Measurements from ENCODE around the gene PQBP1. TPM values are rescaled to one million over a fixed set of nuclear protein-coding genes. Genes with fewer than 3 reads are reported as not detected.

PQBP1 gene
- total and polyA plus RNA-seq, 8 donors: 4.7 to 148 (median 92.7) TPM

DNA sequence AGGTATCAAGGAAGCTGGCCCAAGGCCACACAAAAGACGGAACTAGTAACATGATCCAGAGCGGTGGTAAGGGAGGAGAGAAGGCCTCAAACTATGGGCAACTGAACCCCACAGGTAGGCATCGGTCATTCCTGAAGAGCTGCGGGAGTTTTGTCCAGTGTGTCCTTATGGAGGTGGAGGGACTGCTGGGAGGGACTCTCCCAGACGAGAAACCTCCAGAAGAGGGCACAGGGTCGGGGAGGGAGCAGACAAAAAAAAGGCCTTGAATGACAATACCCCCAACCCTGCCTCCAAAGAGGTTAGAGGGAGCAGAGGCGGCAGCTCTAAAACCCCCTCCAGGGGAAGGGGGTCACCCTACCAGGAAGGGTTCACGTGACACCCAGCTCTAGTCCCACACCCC is 6.5 kb downstream of the PQBP1 start:
- no peaks in the 10 kb centered on the region for H3K9me3 ChIP-seq
- H3K4me3 ChIP-seq: no peak overlapping the region
- intact Hi-C loops (cut with DNase I; ENCODE audit: low total_unique reads): no loop called here
- no peak for TF ChIP-seq EP300 (IDR thresholded peaks at IDR 0.05)
- TF ChIP-seq POLR2A (IDR thresholded peaks at IDR 0.05): no peak
- TF ChIP-seq POLR2AphosphoS5 (IDR thresholded peaks at IDR 0.05): no peak
- TF ChIP-seq, protein P1, sequence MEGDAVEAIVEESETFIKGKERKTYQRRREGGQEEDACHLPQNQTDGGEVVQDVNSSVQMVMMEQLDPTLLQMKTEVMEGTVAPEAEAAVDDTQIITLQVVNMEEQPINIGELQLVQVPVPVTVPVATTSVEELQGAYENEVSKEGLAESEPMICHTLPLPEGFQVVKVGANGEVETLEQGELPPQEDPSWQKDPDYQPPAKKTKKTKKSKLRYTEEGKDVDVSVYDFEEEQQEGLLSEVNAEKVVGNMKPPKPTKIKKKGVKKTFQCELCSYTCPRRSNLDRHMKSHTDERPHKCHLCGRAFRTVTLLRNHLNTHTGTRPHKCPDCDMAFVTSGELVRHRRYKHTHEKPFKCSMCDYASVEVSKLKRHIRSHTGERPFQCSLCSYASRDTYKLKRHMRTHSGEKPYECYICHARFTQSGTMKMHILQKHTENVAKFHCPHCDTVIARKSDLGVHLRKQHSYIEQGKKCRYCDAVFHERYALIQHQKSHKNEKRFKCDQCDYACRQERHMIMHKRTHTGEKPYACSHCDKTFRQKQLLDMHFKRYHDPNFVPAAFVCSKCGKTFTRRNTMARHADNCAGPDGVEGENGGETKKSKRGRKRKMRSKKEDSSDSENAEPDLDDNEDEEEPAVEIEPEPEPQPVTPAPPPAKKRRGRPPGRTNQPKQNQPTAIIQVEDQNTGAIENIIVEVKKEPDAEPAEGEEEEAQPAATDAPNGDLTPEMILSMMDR (IDR thresholded peaks at IDR 0.05): no peak
- 68 to 79% (median 70%) methylated on average over 6 to 8 of the region's 8 CpGs for WGBS, 5 donors
- no peak for DNase-seq
- H3K4me1 ChIP-seq: peaks cover 0 to 8% (median 5%) of the 10 kb centered on the region in 4 donors
- peaks cover 16 to 75% (median 70%) of the 10 kb centered on the region in 4 donors for H3K36me3 ChIP-seq
- no peak overlapping the region for H3K27ac ChIP-seq
- no peaks in the 10 kb centered on the region for H3K27me3 ChIP-seq

DNA sequence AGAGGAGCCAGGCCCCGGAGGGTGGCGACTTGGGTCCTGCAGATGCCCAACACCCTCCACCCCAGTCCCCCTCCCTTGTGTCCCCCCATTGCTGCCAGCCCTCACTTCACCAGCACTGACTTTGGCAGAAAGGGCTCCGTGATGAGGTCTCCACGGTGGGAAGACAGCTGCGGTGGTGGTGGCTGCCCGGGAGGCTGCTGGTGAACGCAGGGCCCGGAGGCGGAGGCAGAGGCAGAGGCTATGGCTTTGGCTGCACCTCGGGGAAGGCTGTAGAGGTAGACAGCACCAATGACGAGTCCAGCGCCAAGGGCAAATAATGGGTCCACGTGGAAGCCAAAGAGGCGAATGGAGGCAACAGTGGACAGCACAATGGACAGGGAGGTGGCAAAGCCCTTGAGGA is 6.9 kb downstream of the PQBP1 start:
- H3K27me3 ChIP-seq: no peaks in the 10 kb centered on the region
- 77 to 86% (median 79%) methylated on average over 4 to 14 of the region's 14 CpGs for WGBS, 5 donors
- no peak for DNase-seq
- no peak overlapping the region for H3K27ac ChIP-seq
- intact Hi-C loops (cut with DNase I; ENCODE audit: low total_unique reads): no loop called here
- no peak overlapping the region for H3K4me3 ChIP-seq
- H3K36me3 ChIP-seq: peaks cover 16 to 79% (median 69%) of the 10 kb centered on the region in 4 donors
- H3K9me3 ChIP-seq: no peaks in the 10 kb centered on the region
- TF ChIP-seq POLR2AphosphoS5 (IDR thresholded peaks at IDR 0.05) (no peak), POLR2A (IDR thresholded peaks at IDR 0.05) (no peak), EP300 (IDR thresholded peaks at IDR 0.05) (no peak)
- TF ChIP-seq, protein P1 (IDR thresholded peaks at IDR 0.05): no peak
- peaks cover 0 to 4% (median 1%) of the 10 kb centered on the region in 4 donors for H3K4me1 ChIP-seq

DNA sequence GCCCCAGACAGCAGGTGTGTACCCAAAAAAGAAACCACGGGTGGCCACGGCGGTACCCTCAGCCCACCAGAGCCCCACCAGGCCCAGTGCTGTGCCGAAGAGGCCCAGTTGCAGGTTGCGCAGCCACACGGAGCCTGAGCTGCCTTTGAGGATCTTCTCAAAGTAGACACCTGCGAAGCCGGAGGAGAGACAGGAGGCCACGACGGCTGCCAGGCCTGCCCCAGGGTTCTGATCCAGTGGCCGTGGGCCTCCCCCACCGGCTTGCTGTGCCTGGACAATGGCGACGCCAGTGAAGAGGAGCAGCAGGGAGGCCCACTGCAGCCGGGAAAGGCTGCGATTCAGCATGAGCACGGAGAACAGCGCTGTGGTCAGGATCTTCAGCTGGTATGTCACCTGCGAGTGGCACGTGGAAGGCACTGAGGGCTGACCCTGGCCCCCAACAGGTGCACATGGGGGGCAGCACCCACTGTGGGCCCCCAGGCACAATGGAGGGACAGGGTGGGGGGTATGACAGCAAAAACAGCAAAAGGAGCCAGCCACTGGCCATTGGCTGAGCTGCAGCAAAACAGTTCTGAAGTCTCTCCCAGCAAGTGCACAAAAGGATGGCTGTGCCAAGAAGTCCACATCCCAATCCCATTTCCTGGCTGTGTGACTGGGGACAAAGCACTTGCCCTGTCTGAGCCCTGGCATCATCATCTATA is 7.5 kb downstream of the PQBP1 start:
- no peak for DNase-seq
- intact Hi-C loops (cut with DNase I; ENCODE audit: low total_unique reads): no loop called here
- H3K4me3 ChIP-seq: no peak overlapping the region
- no peaks in the 10 kb centered on the region for H3K27me3 ChIP-seq
- no peaks in the 10 kb centered on the region for H3K9me3 ChIP-seq
- H3K36me3 ChIP-seq: peaks cover 16 to 80% (median 69%) of the 10 kb centered on the region in 4 donors
- H3K4me1 ChIP-seq: peaks cover 0 to 7% (median 0%) of the 10 kb centered on the region in 4 donors
- WGBS, 5 donors: 86 to 95% (median 91%) methylated on average over 9 to 20 of the region's 20 CpGs
- TF ChIP-seq EP300 (IDR thresholded peaks at IDR 0.05) (no peak), POLR2AphosphoS5 (IDR thresholded peaks at IDR 0.05) (no peak), POLR2A (IDR thresholded peaks at IDR 0.05) (no peak)
- TF ChIP-seq, protein P1 (IDR thresholded peaks at IDR 0.05): no peak
- no peak overlapping the region for H3K27ac ChIP-seq

DNA sequence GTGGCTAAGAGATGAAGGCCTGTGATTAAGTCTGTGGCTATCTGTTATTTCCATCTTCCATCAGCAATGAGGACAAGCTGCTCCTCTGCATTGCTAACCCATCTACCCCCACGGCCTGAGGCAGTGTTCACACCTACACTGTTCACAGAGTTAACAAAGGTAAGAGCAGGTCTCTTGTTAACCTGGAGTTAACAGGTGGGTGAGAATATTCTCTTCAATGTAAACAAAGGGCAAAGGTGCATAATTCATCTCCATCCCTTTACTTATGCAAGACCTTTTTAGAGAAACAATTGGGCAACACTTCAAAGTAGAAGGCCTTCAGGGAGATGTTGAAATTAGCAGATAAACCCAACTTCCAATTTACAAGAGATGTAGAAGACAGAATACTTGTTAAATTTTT is 10.9 kb downstream of the PQBP1 start:
- WGBS, 5 donors: 47 to 79% (median 68%) methylated on average over 1 of the region's 1 CpG
- H3K27me3 ChIP-seq: no peaks in the 10 kb centered on the region
- H3K36me3 ChIP-seq: peaks cover 0 to 54% (median 41%) of the 10 kb centered on the region in 4 donors
- no peak overlapping the region for H3K27ac ChIP-seq
- TF ChIP-seq POLR2AphosphoS5 (IDR thresholded peaks at IDR 0.05) (no peak), EP300 (IDR thresholded peaks at IDR 0.05) (no peak), POLR2A (IDR thresholded peaks at IDR 0.05) (no peak)
- TF ChIP-seq, protein P1 (IDR thresholded peaks at IDR 0.05): no peak
- intact Hi-C loops (cut with DNase I; ENCODE audit: low total_unique reads): no loop called here
- H3K4me3 ChIP-seq: no peak overlapping the region
- no peak for DNase-seq
- H3K9me3 ChIP-seq: peaks cover 0 to 10% (median 0%) of the 10 kb centered on the region in 4 donors
- peaks cover 0 to 24% (median 9%) of the 10 kb centered on the region in 4 donors for H3K4me1 ChIP-seq
